Tibial nerve (tissue), 3 donors: ENCODE data around the gene PRKAG2.

ENCODE experiments used
- CTCF ChIP-seq, 5 experiments: fragments of 200-600 bp in 3 of 5; fragments of 450-650 bp in 2 of 5; sonication (generic) in 3 of 5; IDR thresholded peaks; one replicate each; pipeline ENCODE4 v1.5.1; 2016 to 2019; ENCODE audit warnings: antibody characterized with exemption in 5 of 5, mild to moderate bottlenecking in 3 of 5, moderate library complexity in 2 of 5
- POLR2A ChIP-seq, 2 donors: fragments of 450-650 bp; IDR thresholded peaks; one replicate each; pipeline ENCODE4 v1.6.1; 2017; ENCODE audit warnings: antibody characterized with exemption in 2 of 2, mild to moderate bottlenecking in 2 of 2, moderate library complexity in 2 of 2

GRCh38 chr7:151759591-151760042, 117.3 kb downstream of the PRKAG2 start:
- peak; percentile 78 to 86 (median 81) for TF ChIP-seq CTCF (IDR thresholded peaks at IDR 0.05)
- TF ChIP-seq POLR2A (IDR thresholded peaks at IDR 0.05), result no peak
